ENCODE data around the gene NRTN.

NRTN gene

GRCh38 chr19:5798244-5798643 lies 6.6 kb upstream of the NRTN start:
- Histone ChIP-seq H3K4me3 (replicated peaks; ENCODE audit: insufficient read depth, low read length) (no peak overlapping the region), H3K27ac (replicated peaks) (no peak overlapping the region), H3K27me3 (ENCODE audit: insufficient read depth, poor library complexity, severe bottlenecking) (no peaks in the 10 kb centered on the region)
- no peak for DNase-seq (ENCODE audit: low read depth in 1 of 2, low spot score in 1 of 2)
- no peak for TF ChIP-seq REST (IDR thresholded peaks at IDR 0.05; ENCODE audit: insufficient replicate concordance, low read depth)
- no peak for TF ChIP-seq GABPA (IDR thresholded peaks at IDR 0.05; ENCODE audit: low read depth)
- TF ChIP-seq POLR2AphosphoS5 (IDR thresholded peaks at IDR 0.05; ENCODE audit: low read depth), result no peak
- TF ChIP-seq SPI1 (IDR thresholded peaks at IDR 0.05; ENCODE audit: borderline replicate concordance, low read depth), result no peak
- no peak for TF ChIP-seq CTCF (IDR thresholded peaks at IDR 0.05; ENCODE audit: insufficient read depth, low read length)

GRCh38 chr19:5799247-5800241 lies 5.3 kb upstream of the NRTN start:
- Histone ChIP-seq H3K27ac (replicated peaks) (no peak overlapping the region), H3K27me3 (ENCODE audit: insufficient read depth, poor library complexity, severe bottlenecking) (peaks cover 5% of the 10 kb centered on the region), H3K4me3 (replicated peaks; ENCODE audit: insufficient read depth, low read length) (no peak overlapping the region)
- TF ChIP-seq POLR2AphosphoS5 (IDR thresholded peaks at IDR 0.05; ENCODE audit: low read depth), result peak; percentile 33; the same call in 1 of the 2 replicates
- TF ChIP-seq REST (IDR thresholded peaks at IDR 0.05; ENCODE audit: insufficient replicate concordance, low read depth), result no peak
- no peak for TF ChIP-seq CTCF (IDR thresholded peaks at IDR 0.05; ENCODE audit: insufficient read depth, low read length)
- TF ChIP-seq SPI1 (IDR thresholded peaks at IDR 0.05; ENCODE audit: borderline replicate concordance, low read depth), result no peak
- DNase-seq (ENCODE audit: low read depth in 1 of 2, low spot score in 1 of 2), result no peak

GRCh38 chr19:5800361-5801270 lies 4.3 kb upstream of the NRTN start:
- no peak for DNase-seq (ENCODE audit: low read depth in 1 of 2, low spot score in 1 of 2)
- Histone ChIP-seq H3K27ac (replicated peaks) (no peak overlapping the region), H3K4me3 (replicated peaks; ENCODE audit: insufficient read depth, low read length) (no peak overlapping the region), H3K27me3 (ENCODE audit: insufficient read depth, poor library complexity, severe bottlenecking) (peaks cover 10% of the 10 kb centered on the region)
- no peak for TF ChIP-seq CTCF (IDR thresholded peaks at IDR 0.05; ENCODE audit: insufficient read depth, low read length)
- no peak for TF ChIP-seq GABPA (IDR thresholded peaks at IDR 0.05; ENCODE audit: low read depth)
- TF ChIP-seq REST (IDR thresholded peaks at IDR 0.05; ENCODE audit: insufficient replicate concordance, low read depth), result no peak
- no peak for TF ChIP-seq SPI1 (IDR thresholded peaks at IDR 0.05; ENCODE audit: borderline replicate concordance, low read depth)
- no peak for TF ChIP-seq POLR2AphosphoS5 (IDR thresholded peaks at IDR 0.05; ENCODE audit: low read depth)
